Metanephros (tissue), 1 donor: Measurements from ENCODE around the gene SYT2. TPM values are rescaled to one million over a fixed set of nuclear protein-coding genes. Genes with fewer than 3 reads are reported as not detected.

ENCODE experiments used
- total RNA-seq: library from RNA; depleted of rRNA; stranded (reverse); fragments of >200 nt; gene quantifications from one replicate; pipeline ENCODE4 v1.2.3, GENCODE V29; 2014

SYT2 gene
- 1.3 TPM for total RNA-seq

DNA sequence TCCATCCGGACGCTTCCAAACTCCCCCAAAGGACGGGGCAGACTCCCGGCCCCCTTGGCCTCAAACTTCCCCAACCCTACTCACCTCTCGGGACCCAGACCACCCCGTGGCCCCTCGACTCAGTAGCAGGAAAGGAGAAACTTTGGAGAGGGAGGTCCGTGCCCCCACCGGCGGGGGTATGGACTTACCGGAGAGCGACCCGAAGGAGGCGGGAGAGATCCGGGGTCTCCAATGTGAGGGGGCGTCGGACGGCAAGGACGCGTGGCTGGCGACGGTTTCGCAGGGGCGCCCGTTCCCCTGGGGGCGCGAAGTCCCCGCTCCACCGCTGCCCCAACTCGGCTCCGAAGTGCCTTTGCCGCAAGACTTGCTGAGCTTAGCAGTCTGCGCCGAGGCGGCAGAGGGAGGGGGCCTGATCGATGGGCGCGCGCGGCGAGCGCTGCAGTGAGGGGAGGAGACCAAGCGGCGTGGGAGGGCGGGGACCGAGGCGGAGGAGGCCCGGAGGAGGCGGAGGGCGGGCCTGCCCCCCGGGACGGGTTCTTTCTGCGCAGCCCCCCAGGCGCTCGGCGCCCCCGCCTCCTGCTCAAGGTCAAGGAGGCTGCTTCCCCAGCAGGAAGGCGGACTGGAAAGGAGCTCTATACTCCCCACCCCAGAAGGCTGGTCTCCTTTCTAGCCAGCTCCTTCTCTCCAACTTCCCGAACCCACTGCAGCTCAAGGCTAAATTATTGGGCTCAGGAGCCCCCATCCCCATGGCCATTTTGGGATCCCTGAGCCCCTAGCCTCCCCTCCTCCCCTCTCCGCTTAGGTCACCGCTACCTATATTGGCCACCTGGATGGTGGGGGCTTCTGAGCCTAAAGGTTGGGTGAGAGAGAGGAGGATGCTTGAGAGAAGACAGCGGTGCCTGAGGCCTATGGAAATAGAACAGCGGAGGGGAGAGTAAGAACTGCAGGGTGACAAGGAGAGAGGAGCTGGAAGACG is at the start of gene SYT2:
Gene SYT2 (minus strand): TSS at position 385 of the 976 bp plus-strand sequence. CDS start 104,682 bp downstream, outside the sequence.

Other genes starting within 250 kb of the SYT2 start
- 161 TPM for gene KDM5B, start 98.0 kb upstream of the SYT2 start, total RNA-seq
- not detected for gene PCAT6, start 100.5 kb upstream of the SYT2 start, total RNA-seq
- 4.8 TPM for gene RABIF, start 178.7 kb upstream of the SYT2 start, total RNA-seq
- 24.2 TPM for gene KLHL12, start 216.8 kb upstream of the SYT2 start, total RNA-seq
- 99.1 TPM for gene ADIPOR1, start 247.9 kb upstream of the SYT2 start, total RNA-seq